Measurements from ENCODE around the gene GRIK3.

Gene GRIK3

DNA sequence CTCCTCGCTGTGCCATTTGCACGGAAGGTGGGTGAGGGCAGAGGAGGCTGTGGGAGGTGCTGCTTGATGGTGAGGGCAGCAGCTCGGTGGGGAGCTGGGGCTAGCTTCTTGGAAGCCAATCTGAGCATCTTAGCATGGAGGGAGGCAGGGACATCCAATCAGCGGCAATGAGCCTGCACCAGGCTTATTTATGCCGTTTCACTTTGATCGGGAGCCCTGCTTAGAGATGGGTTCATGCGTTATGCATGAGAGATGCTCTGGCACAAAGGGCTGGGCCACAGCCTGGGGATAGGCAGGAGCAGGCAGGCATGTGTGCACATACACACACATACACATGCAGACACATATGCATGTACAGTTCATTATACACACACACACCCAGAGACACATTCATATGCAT lies 220.2 kb downstream of the GRIK3 start:
- DNase-seq, result no peak

DNA sequence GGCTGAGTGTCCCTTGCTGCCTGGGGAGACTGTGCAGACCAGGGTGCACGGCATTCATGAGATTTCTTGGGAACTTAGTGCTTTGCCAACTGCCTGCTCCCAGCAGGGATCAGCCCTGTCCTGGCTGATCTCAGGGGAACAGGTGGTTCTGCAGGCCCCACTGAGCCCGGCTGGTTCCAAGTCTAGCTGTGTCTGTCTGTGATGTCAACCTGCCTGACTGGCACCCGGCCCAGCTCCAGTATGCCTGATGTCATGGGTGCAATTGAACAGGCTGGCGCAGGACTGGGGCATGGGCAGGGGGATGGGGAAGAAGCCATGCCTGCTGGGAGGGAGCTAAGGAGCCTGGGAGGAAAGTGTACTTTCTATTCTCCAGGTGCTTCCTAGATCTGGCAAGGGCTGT lies 227.1 kb downstream of the GRIK3 start:
- no peak for DNase-seq

DNA sequence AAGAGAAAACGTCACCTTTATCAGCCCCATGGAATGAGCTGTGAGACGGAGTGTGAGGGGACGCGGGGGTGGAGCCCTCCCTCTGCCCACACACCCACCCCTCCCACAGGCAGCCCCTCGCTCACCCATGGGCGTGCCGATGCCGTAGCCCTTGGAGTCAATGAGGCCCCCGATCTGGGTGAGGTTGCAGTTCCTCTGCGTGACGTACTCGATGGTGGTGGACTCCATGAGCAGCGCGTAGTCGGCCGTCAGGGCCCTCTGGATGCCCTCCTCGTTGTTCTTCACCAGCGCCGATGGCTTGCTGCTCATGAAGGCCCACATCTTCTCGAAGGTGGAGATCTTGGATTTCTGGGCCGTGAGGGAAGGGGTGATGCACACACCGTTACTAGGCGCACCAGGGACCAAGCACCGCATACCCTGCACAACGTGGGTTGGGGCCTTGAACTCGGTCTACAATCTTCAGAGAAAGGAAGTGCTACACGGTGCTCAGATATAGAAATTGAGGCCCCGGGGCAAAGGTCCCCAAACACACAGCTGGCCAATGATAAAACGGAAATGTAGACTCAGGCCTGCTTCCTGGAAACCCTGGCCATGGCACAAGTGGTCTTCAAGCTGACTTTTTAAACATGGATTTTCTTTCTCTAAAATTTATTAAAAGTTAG lies 228.2 kb downstream of the GRIK3 start:
- DNase-seq, result no peak

DNA sequence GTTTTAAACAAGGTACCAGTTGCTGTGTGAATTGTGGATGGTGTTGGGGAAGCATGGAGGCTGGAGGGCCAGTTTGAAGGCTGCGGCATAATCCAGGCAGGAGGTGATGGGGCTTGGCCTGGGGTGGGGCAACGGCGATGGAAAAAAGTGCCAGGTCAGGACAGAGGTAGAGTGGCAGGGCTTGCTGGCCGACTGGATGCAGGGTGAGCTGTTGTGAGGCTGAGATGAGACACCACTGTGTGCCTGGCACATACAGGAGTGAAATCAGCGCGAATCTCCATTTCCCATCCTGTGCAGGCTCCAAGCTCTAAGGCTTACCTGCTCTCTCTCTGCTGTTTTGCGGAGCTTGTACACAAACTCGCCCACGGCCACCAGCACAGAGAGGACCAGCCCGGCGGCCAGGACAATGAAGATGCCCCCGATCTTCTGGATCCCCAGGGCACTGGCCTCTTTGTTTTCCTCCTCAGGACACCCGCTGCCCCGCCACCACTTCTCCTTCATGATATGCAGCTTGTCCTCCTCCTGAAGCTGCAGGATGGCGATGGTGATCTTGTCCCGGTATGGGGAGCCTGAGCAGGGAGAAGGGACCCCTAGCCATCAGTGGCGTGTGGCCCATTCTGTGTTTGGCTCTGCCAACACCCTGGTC lies 229.5 kb downstream of the GRIK3 start:
- DNase-seq, result no peak

DNA sequence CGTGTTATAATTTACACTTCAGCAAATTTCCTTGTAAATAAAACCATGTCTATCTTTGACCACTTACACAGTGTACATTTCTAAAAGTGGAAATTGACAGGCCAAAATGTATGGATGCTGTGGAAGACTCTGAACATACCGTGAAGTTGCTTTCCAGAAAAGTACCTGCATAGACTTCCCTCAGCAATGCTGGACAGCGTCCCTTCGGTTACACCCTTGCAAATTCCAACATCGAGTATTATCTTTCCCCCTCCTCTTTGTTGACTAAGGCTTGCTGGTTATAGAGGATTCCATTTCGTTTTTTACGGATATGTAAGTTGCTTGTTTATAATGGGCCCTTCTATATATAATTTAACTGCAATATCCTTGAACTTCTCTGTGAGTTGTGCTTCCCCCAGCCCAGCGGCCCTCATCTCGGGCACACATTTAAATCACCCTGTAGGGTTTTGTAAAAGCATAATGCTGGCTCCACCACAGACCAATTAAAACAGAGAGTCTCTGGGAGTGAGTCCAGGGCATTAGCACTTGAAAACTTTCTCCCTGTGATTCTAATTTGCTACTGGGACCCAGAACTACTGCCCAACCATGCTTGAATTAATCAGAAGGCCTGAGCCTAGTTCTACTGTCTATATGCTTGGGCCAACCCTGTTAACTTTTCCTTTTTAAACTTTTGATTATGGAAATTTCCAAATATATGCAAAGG lies 230.3 kb downstream of the GRIK3 start:
- no peak for DNase-seq

DNA sequence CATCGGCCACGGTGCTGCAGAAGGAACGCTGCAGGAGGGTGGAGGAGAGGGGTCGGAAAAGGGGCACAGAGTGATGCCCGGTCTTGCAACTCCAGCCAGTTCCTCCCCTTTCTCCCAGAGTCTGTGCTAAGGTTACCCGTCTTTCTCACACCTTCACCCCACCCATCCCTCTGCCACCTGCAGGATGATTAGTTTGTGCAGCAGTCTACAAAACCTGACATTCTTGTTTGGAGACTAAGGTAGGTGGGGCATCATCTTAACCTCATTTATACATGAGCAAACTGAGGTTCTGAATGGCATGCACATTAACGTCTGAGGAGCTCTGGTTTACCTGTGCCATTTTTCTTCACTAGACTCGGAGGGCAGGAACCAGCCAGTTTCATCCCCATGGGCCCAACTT lies 232.3 kb downstream of the GRIK3 start:
- DNase-seq, result no peak

DNA sequence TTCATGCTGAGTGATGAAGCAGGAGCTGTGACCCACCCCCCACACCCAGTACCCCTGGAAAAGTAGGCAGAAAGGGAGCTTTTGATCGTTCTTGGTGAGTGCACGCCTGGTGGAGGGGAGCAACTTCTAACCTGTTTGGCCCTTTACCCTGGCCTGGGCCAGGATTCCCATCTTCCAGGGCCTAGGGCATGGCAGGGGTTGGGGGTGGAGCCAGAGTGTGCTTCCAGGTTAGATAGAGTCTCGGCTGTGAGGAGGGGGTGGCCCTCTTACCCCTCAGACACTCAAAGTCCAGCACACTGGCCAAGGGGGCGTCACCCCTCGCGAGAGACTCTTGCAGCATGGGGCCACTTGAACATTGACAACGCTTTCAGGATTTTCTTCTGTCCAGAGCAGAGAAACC lies 236.6 kb downstream of the GRIK3 start:
- no peak for DNase-seq

DNA sequence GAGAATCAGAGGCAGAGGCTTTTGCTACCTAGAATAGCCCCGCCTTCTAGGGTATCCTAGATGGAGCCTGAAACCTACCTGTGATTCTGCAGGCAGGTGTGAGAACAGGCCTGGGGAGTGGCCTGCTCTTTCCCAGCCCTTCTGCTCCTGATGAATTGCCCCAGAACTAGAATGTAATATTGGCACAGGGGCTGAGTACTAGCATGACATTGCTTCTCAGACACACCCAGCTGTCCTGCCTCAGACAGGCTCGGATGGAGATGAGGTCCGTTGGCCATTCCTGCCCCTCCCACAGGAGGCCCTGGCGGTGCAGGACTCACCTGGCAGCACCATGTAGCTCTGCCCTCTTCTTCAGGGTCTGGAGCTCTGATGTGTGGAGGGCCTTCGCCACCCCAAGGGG lies 237.6 kb downstream of the GRIK3 start:
- no peak for DNase-seq

DNA sequence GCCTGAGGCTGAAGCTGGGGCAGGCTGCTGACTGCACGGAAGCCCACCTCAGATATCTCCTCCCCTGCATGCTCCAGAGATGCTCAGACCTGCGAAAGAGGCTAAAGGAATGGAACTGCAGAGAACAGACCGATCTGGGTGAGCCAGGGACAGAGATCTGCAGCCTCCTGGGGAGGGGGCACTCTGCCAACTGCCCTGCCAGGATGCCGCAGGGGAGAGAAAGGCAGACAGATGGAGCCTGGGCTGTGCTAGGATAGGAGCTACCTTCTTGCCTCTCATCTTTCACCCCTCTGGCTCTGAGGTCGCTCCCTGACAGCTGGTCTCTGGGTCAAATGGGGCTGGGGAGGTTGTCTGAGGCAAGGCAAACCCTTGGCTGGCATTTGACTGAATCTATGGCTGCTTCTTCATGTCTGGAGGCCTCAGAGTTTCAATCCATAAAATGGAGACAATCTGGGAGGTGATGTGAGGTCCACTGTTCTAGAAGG lies 238.2 kb downstream of the GRIK3 start:
- DNase-seq, result no peak

DNA sequence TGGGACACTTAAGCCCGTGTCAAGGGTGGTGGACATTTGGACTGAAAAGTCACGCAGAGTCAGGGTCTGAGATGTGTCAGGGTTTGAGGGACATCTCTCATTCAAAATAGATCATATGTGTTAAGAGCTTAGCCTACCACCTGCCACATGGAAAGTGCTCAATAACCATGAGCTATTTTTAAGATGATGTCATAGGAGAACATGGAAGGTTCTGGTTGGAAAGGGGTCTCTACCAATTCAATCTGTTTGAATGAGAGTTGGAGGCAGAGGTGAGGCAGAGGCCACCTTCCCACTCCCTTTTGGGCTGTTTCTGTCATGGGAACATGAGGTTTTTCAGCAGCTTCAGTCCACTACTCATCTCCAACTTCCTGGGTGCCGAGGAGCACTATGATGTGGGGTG lies 239.9 kb downstream of the GRIK3 start:
- no peak for DNase-seq

DNA sequence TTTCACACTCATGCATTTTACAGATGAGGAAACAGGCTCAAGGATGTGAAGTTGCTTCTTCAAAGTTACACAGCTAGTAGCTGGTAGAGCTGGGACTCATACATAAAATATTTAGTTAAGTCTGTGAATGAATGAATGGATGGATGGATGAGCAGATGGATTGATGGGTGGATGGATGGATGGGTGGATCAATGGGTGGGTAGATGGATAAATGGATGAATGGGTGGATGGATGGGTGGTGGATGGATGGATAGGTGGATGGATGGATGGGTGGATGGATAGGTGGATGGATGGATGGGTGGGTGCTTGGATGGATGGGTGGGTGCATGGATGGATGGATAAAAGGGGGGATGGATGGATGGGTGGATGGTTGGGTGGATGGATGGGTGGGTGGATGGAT lies 240.9 kb downstream of the GRIK3 start:
- no peak for DNase-seq

DNA sequence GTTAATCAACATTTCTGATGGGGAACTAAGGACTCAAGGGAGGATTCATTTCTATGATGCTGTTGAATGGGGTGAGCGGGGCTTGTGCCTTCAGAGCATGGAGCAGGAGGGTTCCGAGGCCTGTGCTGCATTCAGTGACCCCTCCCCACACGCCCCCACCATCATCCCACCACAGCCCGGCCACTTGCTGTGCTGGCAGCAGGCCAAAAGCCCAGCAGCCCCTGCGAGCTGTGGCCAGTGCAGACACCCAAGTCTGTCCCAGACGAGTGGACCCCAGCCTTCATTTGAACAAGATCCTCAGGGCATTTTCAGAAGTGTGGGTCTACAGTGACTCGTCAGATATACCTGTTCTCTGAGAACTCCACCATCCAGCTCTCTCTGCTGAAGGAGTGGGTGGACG lies 242.0 kb downstream of the GRIK3 start:
- no peak for DNase-seq

DNA sequence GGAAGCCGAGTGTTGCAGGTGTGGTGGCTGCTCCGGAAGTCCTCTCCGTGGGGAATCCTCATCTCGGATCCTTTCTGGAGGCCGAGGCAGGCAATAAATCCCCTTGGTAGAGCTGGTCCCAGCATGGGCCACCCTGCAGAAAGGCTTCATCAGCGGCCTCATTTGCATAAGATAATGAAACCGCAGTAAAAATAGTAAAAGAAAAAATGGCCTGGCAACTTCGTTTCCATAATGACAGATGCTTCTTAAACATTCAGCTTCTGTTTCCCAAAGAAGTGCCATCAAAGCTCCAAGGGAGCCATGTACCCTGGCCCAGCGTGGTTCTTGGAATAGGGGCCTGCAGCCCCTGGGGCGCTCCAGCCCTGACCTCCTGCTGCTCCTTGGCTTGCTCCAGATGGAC lies 244.1 kb downstream of the GRIK3 start:
- no peak for DNase-seq

DNA sequence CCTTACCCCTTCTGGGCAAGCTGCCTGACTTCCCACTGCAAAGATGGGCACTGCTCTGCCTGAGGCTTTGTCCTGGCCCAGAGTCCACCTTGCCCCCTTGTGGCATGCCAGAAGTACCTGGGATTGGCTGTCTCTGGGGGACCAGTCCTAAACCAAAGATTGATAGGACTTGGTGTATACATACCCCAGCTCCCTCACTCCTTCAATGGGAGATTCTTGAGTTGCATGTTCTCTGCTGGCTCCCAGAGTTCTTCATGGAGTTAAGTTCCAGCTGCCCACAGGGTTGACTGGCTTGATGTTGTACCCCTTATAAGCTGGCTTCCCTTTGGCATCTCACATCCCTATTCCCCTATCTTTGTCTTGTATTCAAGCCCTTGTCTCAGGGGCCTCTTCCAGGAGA lies 244.8 kb downstream of the GRIK3 start:
- no peak for DNase-seq

DNA sequence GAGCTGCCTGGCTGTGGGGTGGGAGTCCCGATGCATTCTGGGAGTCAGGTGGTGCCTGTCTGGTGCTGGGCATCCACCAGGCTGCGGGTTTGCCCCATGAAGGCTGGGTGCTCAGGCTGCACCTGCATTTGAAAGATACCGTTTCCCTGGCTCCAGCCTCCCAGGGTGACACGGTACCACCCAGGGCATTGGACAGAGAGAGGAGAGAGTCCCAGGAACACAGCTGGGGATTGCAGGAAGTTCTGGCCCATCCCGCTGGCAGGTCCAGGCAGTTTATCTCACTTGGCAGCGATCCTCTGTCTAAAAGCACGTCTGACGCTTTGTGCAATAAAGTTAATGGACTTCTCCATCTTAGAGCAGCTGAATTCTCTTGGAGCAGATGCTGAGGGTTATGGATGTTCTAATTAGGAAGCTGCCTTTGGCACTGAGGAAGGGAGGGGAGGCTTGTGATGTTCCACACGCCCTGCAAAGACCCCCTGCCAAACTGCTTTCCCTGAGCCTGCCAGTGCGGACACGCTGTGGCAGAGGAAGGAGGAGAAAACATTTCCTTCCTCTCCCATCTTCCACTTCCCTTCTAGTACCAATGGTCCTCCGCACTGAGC lies 246.9 kb downstream of the GRIK3 start:
- no peak for DNase-seq

DNA sequence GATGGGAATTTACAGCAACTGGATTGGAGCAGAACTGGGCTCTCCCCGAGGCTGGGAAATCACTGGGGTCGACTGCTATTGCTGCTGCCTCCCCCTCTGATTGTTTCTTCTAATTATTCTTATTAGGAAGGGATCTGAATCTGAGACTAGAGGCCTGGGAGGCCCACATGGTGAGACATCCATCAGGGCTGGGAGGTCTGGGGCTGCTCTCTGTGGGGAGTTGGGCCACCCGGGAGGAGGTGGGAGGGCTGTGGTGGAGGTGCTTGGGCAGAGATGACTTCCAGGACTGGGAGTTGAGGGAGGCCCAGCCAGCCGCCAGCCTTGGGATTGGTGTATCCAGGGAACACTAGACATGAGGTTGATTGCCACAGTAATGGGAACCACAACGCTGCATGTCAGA lies 247.9 kb downstream of the GRIK3 start:
- DNase-seq, result no peak

DNA sequence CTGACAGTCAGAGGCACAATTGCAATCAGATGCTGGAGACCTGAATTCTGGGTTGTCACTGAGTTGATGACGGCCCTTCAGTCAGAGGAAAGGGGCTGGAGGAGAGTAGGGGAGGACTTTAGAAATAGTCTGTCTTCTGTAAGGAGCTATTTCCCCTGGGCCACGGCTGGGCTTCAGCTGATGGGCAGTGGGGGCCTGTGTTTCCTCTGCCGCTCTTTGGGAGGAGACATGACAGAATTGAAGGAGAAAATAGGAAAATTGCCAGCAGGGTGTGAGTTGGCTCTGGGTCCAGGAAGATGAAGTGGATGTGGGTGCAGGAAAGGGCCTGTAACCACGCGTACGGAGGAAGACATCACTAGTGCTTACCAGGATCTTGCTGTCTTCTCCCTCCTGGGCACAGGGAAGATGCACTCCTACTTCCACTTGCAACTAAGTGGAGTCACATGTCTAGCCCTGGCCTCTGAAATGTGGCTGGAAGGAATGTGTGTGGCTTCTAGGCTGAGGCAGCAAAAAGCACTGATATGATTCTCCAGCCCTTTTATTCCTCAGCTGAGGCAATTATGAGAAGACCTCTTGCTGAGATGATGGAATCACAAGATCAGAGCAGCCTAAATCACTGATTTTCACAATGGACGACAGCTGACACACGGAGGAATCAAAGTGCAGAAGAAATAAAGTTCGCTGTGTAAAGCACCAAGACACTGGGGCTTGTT lies 250.0 kb downstream of the GRIK3 start:
- DNase-seq, result no peak

DNA sequence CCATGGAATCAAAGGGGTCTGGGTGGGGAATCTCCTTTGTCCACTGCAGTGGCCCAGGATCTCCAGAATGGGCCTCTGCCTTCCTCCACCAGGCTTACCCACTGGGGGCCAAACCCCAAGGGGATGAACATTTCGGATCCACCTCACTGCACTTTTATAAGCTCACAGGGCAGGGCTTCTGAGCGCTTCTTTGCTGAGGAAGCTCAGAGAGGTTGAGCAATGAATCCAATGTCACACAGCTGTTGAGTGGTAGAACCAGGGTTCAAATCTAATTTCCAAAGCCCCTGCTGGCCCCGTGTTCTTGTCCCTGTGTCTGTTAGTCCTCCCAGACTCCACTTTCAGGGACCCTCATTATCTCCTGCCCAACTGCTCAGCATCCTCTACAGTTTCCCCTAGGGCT lies 250.8 kb downstream of the GRIK3 start:
- no peak for DNase-seq

DNA sequence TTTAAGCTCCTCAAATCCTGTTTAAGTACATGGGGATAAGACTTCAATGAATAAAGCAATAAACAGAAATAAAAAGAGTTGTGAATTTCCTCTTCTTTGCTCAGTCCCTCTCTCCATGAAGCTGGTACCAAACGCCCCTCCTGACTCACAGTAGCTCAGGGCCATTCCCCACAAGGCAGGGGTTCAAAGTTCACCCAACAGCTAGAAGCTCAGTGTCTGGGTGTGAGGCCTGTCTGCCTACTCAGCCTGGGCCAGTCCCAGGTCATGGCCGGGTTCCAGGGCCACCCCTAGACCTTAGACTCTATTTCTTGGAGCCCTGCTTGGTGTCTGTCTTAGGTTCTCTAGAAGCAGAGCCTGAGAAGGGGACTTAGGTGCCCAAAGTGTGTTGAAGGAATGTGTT lies 251.5 kb downstream of the GRIK3 start:
- no peak for DNase-seq

DNA sequence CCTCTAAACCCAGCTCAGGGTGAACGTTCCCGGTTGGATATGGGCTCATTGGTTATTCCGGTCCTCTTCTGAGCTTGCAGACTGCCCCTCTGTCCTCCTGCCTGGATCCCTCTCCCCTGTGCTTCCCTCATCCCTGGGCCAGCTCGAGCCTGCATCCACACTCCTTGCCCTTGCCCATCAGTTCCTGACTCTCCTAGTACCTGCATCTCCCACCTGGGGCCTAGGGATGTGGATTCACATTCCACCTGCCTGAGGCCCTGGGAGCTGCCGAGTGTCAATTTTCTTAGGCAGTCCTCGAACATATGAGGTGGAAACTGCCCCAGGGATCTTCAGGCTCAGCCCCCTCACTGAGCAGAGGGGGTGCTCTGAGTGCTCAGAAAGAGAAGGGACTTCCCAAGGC lies 252.2 kb downstream of the GRIK3 start:
- no peak for DNase-seq

DNA sequence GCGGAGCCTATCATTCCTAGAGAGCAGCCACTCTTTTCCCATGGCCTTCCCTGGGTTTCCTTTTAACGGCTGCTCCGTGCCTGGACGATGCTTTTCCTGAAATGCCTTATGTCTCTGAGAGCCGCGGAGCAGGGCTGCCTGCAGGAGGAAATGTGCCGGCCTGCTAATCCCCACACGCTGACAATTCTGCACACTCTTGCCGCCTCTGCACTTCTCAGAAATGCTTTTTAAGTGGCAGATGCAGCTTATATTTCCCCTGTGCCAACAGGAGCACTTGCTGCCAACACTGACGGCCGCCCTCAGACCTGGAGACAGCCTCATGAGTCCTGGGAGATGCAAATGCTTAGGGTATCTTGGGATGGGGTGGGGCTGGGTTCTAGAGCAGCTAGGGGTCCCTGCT lies 253.2 kb downstream of the GRIK3 start:
- DNase-seq, result no peak

DNA sequence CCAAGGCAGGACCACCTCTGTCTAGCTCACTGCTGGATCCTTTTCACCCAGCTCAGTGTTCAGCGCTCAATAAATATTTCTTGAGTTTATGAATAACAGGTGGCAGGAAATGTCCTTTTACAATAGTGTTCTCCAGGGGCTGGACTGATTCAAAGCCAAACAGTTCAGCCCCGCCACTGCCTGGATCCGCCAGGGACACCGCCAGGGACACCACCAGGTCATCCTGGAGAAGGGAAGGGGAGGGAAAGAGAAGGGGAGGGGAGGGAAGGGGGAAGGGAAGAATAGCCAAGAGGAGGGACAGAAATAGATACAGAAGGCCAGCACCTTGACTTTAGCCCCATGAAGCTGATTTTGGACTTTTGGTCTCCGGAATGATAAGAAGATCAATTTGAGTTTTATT lies 255.6 kb downstream of the GRIK3 start:
- DNase-seq, result no peak

Data from stimulated activated CD4-positive, alpha-beta T cell treated with anti-CD3 and anti-CD28 coated beads, Interleukin-4, amount 100 ng/mL, for 4 hours (primary cell).